Measurements from ENCODE around the gene VIM.

VIM gene

DNA sequence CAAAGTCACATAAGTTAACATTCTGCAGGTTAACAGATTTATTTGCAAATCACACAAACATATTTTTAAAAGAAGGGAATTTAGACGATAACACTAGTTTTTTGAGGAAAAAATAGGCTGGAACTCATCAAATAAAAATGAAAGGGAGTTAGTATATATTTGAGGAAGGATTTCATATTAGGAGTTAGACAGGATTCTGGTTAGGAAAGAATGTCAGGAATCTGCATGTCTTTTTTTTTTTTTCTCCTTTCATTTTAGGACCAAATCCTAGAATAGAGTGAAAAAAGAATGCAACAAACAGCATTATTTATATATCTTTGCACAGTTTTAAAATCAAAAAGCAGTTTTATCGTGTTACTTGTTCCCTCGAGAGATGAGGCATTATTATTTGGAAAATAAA lies 17.7 kb upstream of the VIM start:
- no peak for DNase-seq

DNA sequence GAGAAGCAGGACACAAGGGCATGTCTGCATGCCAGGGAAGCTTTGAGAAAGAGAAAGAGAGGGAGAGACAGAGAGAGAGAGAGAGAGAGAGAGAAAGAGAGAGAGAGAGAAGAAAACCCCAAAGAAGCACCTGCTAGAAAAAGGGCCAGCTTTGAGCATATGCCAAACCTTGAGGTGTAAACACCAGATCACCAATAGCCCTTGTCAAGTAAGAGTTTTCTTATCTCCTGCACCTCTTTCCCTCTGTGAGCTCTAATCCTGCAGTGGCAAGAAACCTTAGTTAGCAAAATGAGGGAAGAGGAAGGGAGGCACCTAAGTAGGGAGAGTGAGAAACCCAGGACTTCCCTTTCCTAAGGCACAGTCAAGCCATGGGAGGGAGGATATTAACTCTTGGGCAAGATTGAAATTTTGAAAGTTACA lies 15.2 kb upstream of the VIM start:
- DNase-seq: no peak

DNA sequence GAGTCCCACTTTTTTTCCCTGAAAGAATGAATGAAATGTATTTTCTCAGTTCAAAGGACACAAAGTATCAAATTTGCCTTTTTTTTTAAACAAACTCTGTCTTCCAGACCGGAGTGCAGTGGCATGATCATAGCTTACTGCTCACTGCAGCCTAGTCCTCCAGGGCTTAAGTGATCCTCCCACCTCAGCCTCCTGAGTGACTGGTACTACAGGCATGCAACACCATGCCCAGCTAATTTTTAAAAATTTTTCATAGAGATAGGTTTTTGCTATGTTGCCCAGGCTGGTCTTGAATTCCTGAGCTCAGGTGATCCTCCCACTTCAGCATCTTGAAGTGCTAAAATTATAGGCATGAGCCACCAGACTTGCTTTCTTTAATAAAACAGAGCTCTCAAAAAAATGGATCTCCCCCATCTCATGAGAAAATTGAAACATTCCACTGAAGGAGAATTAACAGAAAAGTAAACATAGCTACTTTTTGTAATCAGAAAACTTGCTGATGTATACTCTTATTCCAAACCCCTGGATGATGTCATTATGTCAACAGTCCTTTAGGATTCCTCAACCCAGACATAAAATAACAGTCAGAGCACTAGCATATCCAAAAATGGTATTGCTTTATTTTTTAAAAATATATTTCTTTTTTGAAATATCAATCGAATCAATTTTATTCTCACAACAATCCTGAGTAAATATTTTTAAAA lies 14.2 kb upstream of the VIM start:
- no peak for DNase-seq

DNA sequence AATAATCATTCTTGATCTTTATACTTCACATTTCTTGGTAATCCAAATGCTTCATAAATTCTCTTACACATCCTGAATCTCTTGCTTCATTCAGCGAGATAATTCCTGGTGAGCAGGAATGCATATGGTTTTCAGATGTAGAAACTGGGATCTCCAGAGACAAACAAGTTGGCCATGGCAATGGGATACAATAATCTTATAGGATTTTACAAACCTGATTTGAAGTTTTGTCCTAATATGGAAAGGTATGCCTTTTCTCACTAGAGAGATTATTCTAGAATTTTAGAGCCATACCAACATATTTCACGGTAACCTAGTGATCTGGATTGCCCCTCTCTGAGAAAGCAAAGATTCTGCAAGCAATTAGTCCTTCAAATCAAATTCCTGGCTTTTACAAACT lies 13.5 kb upstream of the VIM start:
- DNase-seq: no peak

DNA sequence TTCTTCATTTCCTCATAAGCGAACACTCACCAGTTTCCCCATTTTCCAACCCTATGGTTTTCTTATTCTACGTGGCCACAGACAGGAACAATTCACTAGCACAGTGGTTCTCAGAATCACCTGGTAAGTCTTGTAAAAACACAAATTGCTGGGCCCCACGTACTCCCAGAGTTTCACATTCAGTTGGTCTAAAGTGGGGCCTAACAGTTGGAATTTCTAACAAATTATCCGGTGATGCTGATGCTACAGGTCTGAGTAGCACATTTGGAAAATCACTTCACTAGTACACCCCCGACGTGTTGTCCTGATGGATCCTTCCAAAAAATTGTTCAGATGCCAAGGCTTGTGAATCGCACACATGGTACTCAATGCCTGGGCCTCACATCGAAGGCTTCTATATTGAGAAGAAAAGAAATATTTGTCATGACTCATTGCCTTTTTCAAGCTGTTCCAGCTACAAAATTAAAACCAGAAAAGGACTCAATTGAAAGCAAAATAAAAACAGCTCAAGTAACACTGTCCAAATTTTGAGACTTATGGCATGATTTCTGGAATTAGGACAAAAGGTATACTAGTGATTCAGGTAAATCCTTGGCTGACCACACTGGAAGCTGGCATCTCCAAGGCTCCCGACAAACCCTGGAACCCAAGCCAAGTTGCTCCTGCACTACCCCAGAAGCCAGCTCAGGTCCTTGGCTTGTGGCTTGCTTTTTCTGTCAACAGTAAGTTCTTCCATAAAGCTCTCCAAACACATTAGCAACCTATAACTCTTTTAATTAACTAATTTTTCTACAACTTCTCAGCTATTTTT lies 12.9 kb upstream of the VIM start:
- DNase-seq: no peak

DNA sequence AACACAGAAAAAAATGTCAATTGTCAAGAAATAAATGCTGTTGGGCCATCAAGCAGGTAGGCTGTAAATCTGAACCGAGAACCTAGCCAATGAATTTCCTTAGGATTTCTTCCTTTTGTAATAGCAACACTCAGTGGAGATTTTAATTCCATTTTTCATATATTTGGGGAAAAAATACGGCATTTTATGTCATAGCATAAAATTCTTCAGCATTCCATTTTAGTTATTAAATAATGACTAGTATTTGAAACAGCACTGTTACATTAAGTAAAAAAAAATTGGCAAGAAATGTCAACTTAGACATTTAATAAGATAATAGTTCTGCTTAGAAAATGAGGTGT lies 12.3 kb upstream of the VIM start:
- no peak for DNase-seq

DNA sequence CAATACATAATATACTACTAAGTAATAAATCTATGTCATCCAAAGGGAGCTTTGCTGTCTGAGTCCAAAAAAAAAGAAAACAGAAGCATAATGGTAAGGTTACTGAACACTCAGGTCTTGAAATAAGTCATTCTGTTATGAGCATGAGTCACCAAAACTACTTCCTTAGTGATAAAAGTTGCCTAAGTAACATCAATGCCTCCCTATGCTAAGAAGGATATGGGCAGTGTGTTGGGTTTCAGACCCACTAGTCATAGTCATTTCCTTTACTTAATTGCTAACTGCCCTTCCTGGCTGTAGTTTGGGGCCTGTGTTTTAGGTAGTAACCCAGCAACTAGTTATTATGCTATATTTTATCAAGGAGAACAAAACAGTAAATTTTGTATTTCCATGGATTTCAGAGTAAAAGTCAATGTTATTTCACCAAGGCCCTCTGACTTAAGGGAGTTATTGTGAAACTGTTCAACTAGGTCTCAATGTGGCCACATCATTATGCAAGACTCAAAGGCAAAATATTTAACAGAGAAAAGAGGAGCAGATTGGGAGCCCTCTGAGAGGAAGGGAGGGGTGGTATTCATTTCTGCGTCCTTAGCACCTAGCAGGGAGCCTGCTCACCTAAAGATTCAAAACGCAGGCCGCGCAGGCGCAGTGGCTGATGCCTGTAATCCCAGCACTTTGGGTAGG lies 11.7 kb upstream of the VIM start:
- no peak for DNase-seq

DNA sequence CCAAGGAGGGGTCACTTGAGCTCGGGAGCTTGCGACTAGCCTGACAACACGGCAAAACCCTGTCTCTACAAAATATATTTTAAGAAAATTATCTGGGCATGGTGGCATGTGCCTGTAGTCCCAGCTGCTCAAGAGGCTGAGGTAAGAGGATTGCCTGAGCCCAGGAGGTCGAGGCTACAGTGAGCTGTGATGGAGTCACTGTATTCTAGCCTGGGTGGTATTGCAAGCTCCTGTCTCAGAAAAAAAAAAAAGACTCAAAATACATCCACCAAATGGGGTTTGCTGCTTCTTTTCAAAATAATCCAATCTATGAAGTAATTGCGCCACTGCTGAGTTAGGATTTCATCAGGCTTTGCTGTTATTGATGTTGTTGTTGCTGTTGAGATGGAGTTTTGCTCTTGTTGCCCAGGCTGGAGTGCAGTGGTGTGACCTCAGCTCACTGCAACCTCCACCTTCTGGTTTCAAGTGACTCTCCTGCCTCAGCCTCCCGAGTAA lies 11.1 kb upstream of the VIM start:
- no peak for DNase-seq

DNA sequence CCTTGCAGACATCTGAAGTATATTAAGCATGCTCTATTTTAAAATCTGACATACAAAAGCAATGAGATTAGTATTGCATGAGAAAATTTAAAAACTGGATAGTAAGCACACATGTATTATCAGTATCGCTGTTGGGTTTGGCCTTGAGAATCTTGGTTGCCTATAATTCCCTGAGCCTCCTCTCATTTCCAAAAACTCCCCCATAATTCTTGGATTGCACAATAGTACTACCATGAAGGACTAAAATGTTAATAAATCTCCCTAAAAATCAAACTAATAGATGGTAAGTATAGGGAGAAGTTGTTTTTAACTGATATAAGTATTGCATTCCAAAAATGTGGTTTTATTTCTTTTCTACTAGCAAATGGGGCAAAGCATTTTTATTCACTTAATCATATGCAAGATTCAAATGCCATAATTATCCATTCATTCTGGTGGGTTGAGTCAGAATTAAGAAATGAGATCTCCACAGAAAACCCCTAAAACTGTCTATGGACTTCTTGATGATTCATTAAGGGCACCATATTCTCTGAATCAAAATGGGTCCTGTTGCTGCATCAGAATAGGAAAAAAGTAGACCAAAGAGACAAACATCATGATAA lies 10.3 kb upstream of the VIM start:
- no peak for DNase-seq

DNA sequence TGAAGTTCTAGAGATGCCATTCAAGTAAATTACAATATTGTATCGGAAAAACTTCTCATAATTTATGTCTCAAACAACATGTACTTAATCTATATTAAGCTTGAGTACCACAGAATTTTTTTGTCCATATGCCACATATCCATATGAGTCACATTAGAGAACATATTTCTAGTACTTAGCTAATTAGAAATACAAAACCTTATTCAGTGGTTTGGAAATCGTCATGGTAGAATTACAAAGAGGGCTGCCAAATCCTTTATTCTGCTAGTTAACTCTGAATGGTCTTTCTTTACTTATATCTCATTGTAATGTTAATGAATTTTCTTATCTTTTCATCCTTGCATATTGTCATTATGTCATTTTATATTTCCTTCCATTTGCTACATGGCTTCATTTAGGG lies 9.0 kb upstream of the VIM start:
- no peak for DNase-seq

DNA sequence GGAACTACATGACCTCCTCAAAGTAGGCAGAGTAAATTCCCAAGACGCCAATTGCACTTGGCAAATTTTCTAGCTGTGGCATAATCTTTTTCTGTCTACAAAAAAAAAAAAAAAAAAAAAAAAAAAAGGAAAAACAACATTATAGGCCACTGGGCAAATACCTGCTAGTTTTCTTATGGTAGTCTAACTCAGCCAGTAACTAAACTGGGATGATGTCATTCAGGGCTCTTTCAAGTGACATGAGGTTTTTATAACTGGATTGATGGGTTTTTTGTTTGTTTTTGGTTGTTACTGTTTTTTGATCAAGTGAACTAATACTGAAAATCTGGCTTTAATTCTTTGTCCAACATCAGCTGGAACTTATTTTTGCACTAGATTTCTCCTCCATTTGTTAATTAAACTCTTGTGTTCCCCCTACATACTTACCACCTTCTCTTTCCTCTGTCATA lies 7.4 kb upstream of the VIM start:
- DNase-seq: no peak

DNA sequence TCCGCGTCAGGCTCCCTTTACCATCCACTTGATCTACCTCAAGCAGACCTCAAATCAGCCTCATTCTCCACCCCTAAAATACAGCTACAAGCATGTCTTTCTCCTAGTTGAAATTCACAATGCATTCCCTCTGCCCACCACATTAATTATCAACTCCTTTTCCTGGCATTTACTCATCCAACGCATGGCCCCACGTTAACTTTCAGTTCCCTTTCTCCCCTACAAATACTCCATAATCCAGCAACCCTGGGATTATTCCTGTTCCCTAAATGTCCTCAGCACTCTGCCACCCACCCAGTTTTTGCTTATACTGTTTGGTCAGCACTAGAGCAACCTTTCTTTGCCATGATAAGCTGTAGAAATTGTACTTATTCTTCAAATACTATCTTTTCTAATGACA lies 5.7 kb upstream of the VIM start:
- no peak for DNase-seq

DNA sequence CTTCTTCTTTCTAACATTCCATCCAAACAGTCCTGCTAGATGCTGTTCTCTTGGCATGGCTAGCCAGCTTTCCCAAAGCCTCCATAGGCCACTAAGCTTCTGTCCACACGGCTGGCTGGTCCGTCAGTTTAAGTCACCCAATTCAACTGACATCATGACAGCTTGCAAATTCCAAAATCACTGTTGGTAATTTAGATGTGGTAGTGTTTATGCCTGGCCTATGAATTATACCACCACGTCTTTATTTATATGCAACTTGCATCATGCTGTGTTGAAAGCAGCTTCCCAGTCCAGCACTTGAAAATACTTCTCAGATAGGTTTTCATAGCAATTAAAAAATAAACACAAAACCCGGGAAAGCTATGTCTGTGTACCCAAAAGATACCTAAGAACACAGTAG lies 2.2 kb upstream of the VIM start:
- no peak for DNase-seq

DNA sequence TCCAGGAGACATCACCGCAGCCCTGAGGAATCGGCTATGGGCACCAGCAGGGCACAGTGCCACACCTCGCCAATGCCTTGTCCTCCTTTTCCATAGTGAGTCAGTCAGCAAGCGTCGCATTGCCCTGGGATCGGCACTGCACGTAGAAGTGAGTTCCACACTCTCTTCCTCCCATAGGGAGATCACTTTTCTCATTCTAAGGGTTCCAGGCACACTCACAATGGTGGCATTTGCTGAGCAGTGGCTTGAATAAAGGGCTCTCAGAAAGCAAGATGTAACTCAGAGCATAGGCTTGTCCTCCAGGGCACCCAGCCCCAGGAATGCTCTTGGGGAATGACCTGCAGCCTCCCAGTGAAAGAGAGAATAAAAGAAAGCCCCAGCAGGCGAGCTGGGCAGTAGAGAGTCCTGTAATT lies 1.1 kb upstream of the VIM start:
- no peak for DNase-seq

DNA sequence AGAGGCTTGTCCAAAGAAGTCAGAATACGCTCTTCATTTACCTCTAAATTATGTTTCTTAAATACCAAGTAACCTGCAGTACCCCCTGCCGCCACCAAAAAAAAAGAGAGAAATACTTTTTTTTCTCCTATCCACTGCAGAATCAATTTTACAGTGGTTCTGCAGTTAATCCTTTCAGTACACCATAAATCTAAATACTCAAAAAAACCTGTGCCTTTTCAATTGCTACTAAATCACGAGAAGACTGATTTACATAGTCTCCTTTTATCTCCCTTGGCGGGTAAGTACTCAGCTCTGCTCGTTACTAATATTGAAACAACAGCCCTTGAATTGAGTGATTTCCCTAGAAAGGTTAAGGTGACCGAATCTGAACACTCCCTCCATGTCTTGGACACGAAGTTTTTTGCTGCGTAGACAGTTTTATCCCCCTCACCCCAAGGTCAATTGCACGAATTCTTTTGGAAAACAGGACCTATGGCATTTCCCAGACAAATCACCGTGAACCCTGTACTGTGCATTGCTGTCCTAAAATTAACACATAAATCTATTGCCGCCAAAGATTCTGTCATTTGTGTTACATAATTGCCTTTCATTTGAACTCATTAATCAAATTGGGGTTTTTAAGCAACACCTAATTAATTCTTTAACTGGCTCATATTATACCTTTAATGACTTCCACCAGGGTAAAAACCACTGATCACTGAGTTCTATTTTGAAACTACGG lies 512 bp upstream of the VIM start:
- no peak for DNase-seq

DNA sequence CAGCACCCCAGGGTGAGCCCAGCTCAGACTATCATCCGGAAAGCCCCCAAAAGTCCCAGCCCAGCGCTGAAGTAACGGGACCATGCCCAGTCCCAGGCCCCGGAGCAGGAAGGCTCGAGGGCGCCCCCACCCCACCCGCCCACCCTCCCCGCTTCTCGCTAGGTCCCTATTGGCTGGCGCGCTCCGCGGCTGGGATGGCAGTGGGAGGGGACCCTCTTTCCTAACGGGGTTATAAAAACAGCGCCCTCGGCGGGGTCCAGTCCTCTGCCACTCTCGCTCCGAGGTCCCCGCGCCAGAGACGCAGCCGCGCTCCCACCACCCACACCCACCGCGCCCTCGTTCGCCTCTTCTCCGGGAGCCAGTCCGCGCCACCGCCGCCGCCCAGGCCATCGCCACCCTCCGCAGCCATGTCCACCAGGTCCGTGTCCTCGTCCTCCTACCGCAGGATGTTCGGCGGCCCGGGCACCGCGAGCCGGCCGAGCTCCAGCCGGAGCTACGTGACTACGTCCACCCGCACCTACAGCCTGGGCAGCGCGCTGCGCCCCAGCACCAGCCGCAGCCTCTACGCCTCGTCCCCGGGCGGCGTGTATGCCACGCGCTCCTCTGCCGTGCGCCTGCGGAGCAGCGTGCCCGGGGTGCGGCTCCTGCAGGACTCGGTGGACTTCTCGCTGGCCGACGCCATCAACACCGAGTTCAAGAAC lies 1.1 kb downstream of the VIM start:
- no peak for DNase-seq

DNA sequence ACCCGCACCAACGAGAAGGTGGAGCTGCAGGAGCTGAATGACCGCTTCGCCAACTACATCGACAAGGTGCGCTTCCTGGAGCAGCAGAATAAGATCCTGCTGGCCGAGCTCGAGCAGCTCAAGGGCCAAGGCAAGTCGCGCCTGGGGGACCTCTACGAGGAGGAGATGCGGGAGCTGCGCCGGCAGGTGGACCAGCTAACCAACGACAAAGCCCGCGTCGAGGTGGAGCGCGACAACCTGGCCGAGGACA lies 1.6 kb downstream of the VIM start:
- DNase-seq: no peak

DNA sequence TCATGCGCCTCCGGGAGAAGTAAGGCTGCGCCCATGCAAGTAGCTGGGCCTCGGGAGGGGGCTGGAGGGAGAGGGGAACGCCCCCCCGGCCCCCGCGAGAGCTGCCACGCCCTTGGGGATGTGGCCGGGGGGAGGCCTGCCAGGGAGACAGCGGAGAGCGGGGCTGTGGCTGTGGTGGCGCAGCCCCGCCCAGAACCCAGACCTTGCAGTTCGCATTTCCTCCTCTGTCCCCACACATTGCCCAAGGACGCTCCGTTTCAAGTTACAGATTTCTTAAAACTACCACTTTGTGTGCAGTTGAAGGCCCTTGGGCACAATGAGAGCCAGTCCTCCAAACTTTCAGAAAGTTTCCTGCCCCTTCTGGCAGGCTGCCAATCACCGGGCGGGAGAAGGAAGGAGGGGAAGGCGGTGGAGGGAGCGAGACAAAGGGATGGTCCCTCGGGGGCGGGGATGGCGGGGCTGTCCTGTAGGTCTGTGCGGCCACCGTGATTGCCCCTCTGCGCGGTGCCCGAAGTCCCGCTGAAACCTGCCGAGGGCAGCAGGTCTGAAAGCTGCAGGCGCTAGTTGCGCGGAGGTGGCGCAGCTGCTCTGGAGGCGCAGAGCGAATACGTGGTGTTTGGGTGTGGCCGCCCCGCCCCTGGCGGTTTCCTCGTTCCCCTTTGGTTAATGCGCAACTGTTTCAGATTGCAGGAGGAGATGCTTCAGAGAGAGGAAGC lies 2.1 kb downstream of the VIM start:
- DNase-seq: peak; percentile 16

DNA sequence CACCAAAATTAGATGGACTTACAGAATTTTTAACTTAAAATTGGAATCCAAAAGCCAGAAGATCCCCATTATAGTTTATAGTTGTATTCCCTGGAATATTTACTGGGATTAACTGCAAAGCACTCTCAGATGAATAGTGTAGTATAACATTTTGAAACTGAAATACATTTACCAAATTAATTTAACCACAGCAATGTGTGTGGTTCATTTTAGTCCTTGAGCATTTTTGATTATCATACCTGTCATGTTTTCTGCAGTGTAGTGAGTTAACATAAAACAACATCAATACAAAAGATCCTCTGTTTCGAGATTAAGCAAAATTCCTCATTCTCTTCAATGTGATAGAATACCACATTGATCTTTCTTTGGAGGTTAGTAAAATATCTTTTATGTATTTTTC lies 3.7 kb downstream of the VIM start:
- no peak for DNase-seq

DNA sequence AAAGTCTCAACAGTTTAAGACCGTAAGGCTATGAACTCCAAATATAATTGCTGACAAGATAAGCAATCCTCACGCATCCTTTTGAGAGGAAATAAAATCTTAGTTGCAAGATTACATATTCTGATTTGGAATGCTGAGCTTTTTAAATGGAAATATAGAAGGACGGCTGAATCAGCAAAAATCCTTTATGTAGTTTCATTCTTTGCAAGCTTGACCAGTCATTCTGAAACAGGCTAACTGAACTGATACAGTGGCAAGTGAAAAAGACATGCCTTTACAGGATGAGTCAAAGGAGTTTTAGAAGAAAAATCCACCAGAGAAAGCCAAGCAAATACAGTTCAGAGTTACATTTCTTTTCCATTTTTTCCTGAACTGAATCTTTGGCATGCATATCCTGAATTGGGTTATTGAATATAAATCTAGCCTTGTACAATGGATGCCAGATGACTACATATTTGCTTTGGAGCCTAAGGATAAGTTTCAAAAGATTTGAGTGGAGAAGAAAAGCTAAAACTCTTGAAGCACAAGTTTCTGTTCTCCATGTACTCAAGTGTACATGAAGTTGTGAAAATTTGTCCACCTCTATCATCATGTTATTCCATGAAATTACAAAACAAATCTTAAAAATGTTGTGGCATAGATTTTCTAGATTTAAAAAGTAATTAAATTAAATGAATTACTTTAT lies 4.4 kb downstream of the VIM start:
- no peak for DNase-seq

DNA sequence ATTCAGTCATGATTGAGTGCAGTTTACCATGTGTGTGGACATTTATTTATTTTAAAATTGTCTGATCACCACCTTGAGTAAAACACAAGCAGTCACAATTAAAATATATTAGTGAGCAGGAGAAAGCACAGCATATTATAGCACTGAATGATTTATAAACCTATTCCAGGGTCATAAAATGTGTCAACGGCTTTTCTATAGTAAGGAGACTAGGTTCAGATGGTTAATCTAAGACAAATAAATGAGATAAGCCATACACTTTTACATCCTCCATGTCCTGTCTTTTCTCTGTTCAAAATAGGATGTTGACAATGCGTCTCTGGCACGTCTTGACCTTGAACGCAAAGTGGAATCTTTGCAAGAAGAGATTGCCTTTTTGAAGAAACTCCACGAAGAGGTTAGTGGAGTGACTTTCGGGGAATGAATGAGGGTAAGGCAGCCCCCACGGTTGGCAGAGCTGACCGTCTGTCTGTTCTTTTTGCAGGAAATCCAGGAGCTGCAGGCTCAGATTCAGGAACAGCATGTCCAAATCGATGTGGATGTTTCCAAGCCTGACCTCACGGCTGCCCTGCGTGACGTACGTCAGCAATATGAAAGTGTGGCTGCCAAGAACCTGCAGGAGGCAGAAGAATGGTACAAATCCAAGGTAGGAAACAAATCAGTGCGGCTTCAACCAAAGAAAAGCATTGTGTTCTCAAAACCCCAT lies 5.4 kb downstream of the VIM start:
- DNase-seq: no peak
